ENCODE data around the gene POLDIP2.

POLDIP2 gene

DNA sequence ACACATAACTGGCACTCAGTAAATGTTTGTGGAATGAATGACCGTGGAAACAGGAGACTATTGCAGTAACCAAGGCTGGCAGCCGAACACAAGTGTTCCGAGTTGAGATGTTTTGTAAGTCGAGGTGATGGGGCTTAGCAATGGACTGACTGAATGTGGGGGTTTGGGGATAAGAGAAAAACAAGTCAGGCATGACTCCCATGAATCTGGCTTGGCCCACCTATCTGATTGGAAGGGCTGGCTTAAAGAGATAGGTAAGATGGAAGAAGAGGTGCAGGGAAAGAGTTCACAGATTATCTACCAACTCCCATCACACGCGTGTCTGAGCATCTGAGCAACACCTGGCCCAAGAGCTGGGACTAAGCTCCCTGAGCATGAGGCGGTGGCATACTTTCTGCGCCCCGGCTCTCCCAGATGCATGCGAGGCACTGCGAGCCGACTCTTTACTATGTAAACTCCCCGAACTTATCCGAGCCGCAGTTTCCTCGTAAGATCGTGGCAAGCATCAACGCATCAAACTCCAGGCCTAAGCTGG lies 22.6 kb downstream of the POLDIP2 start:
- DNase-seq, result no peak

- no peak for DNase-seq
These were observed 23.2 kb downstream of the POLDIP2 start for GRCh38 chr17:28334171-28334570.

GRCh38 chr17:28333083-28333746 lies 24.1 kb downstream of the POLDIP2 start:
- DNase-seq, result no peak

DNA sequence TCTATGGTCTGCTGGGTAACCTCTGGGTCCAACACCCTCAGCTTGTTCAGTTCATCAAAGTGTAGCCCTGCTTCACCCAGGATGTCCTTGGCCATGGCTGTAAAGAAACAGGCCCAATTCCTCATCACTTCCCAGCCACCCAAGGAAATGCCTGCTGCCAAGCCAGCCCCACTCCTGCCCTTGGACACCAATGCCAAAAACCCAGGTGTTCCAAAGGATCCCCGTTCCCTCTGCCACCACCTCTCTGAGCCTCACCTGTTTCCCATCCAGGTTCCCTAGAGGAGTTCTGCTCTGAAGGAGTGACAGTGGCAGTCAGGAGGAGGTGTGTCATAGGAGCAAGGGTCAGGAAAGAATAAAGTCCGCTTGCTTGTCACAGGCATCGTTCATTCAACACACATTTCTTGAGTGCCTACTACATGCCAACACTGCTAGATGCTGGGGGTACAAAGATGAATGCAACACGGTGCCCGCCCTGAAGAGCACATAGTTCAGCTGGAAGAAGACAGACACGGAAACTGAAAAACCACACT lies 25.4 kb downstream of the POLDIP2 start:
- DNase-seq, result no peak

- no peak for DNase-seq
These were observed 26.7 kb downstream of the POLDIP2 start for GRCh38 chr17:28330671-28331070.

DNA sequence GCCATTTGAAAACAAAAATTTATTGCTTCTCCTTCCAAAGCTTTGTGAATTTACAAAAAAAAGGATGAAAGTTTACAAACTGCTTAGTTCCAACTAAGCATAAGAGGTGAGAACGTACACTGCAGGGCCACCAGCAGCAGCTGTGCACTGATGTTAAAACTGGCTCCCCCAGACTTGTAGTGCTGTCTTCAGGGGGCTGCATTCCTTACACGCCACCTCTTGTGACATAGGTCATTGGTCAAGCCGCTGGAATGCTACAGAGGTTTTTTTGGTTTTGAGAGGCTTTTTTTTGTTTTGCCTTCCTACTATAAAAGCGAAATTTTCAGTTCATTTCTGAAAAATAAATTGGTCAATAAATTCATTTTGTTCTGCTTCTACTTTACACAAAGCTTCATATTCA lies 29.0 kb downstream of the POLDIP2 start:
- no peak for DNase-seq

GRCh38 chr17:28327709-28328108 lies 29.6 kb downstream of the POLDIP2 start:
- no peak for DNase-seq

DNA sequence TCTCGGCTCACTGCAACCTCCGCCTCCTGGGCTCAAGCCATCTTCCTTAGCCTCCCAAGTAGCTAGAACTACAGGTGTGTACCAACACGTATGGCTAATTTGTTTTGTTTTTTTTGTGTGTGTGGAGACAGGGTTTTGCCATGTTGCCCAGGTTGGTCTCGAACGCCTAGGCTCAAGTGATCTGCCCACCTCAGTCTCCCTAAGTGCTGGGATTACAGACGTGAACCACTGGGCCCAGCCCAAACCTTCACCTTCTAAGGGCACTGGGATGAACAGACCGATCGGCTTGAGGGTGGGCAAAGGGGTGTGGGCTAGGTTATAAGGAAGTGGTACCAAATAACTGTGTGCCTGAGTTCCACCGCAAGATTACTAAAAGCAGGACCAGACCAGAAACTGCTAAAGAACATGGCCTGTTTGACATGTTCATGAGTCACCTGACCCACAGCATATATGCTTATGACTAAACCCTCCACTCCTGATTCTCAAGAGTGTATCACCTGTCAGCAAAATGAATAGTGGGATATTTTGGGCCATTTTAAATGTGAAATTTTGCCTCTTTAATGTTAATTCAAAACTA lies 30.2 kb downstream of the POLDIP2 start:
- DNase-seq, result no peak

GRCh38 chr17:28326114-28326513 lies 31.2 kb downstream of the POLDIP2 start:
- DNase-seq, result no peak

DNA sequence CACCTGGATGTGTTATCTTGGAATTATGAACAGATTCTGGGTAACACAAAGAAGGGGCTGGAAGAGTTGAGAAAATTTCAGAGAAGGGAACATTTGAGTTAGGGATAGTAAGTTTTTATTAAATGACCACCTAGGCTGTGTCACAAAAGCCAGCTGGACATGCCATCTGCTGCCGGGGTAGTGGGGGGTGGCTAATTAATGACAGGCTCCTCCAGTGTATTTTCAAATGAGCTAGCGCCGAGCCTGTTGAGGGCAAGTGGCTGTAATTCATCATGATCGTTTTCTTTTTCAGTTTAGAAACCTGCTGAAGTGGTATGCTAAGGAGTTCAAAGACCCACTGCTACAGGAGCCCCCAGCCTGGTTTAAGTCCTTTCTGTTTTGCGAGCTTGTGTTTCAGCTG lies 32.1 kb downstream of the POLDIP2 start:
- DNase-seq, result no peak

DNA sequence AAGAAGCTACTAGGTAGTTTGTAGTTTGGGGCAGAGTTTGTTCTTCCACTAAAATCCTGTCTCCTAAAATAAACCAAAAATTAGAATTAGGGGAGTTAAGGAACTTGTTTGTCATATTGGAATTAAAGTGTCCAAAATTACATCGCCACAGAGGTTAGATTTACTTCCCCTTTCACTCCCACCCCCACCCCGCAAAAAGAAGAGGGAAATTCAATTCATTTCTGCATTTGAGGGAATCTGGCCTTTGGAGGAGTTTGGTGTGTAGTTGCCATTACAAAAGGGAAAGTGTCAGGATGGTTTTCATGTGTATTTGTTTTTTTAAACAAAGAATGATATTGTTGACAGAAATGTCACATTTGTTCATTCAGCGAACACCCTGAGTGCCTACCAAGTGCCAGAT lies 32.5 kb downstream of the POLDIP2 start:
- DNase-seq, result no peak

- DNase-seq, result no peak
These were observed 33.0 kb downstream of the POLDIP2 start for GRCh38 chr17:28324267-28324745.

DNA sequence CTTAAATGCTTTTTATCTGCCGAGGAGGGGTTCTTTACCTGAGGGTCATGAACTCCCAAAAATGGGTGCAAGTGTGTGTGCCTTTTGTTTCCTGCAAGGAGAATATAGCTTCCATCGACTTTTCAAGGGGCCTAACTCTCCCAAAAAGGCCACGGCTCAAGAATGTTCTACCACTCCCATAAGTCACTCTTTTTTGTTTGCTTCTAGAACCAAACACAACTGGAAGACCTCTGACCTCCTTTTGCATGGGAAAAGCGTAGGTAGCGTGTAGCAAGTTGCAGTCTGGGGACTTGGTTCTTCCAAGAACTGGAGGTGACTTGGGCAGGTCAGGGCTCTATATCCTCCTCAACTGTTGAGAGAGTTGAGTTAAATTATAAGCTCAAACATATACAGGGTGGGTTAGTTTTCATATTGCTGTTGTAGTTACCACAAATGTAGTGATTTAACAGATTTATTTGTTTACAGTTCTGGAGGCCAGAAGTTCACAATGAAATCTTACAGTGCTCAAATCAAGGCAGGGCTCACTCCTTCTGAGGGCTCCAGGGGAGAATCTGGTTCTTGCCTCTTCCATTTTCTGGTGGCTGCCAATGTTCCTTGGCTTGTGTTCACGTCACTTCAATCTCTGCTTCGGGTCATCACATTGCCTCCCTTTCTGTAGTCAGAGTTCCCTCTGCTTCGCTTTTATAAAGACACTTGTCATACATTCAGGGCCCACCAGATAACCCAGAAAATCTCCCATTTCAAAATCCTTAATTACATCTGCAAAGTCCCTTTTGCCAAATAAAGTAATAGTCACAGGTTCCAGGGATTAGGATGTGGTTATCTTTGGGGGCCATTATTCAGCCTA lies 36.9 kb downstream of the POLDIP2 start:
- DNase-seq, result no peak

GRCh38 chr17:28319598-28319935 lies 37.8 kb downstream of the POLDIP2 start:
- DNase-seq, result no peak

DNA sequence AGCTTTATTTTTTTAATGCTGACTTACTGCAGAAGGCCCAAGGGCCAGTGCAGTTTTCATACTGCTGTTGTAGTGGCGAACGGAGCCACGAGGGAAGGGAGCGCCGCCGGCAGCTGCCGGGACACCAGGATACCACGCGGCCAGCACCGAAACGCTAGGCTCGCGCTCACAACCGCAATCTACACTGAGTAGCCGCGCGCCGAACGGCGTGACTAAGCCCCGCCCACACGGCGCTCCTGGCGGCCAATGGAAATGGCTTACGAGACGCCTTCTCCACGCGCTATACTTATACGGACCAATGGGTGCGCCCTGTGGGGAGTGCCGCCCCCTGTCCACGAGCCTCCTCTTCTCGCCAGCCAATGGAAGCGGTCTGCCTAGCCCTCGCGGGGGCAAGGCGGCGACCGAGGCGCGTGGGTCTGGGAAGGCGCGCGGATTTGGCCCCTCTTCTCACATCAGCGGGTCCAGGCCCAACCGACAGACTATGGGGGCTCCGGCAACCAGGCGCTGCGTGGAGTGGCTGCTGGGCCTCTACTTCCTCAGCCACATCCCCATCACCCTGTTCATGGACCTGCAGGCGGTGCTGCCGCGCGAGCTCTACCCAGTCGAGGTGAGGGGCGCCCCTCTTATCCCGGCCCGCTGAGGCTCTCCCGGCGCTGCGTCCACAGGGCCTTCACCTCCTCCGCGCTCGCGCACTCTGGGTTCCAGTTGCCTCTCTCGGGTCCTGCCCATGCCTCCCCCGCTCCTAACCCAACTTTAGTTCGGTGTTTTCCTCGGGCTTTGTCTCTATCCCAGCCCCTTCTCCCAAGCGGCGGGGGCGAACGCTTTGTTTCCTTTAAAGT lies 38.3 kb downstream of the POLDIP2 start, which contains the start of gene TMEM97:
TSS of gene TMEM97 (plus strand) at position 442 of the 839 bp plus-strand sequence. CDS start at position 482, 40 bp downstream.
- DNase-seq, result peak; percentile 98

GRCh38 chr17:28317966-28318758 lies 39.2 kb downstream of the POLDIP2 start:
- DNase-seq, result peak; percentile 12

- no peak for DNase-seq
These were observed 40.0 kb downstream of the POLDIP2 start for GRCh38 chr17:28317099-28317965.

DNA sequence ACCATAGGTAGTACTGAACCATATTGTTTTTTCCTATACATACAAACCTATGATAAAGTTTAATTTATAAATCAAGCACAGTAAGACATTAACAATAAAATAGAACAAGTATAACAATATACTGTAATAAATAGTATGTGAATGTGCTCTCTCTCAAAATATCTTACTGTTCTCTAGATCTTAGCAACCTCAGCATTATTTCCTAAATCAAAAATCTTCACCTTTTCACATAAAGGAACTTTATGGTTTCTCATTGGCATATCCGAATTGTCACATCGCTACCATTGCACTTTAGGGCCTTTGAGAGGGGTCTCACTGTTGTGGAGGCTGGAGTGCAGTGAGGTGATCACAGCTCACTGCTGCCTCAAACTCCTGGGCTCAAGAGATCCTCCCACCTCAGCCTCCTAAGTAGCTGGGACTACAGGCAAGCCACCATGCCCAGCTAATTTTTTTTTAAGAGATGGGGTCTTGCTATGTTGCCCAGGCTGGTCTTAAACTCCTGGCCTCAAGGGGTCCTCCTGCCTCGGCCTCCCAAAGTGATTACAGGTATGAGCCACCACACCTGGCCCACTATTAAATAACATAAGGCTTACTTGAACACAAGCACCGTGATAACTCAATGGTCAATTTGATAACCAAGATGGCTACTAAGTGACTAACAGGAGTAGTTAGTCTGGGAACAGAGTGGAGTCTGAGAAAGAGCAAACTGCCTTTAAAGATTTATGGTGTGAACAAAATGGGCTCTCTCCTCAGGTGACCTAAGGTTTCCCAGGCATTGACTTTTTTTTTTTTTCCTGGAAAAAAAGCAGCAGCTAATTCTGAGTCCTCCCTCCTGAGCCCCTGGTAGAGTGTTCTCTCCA lies 41.3 kb downstream of the POLDIP2 start:
- no peak for DNase-seq

DNA sequence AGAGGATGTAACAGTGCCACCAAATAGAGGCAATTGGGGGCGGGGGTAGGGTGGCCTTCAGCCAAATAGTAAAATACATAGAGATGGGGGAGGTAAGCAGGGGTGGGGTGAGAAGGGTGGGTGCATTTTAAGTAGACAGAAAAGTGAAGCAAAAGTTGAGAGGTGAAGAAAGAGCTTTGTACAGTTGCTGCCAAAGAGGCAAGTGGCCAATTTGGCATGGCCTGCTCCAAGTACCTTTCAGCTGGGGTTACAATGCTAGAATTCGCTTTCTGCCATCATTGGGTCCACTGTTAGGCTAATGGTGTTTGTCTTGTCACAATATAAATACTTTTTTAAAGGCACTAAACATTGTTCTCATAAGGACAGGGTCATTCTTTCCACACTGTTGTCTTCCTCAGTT lies 43.5 kb downstream of the POLDIP2 start:
- no peak for DNase-seq
